Suppressor macrophage treated with lipopolysaccharide for 1 hour (primary cell): ENCODE measurements around the gene BAHD1.

ENCODE experiments used
- DNase-seq, 3 donors: peaks; one replicate each; pipeline ENCODE4 v3.0.0-alpha.2; 2020 to 2022

The BAHD1 gene

GRCh38 chr15:40424483-40425115 is 16.2 kb upstream of the BAHD1 start:
- no peak for DNase-seq

DNA sequence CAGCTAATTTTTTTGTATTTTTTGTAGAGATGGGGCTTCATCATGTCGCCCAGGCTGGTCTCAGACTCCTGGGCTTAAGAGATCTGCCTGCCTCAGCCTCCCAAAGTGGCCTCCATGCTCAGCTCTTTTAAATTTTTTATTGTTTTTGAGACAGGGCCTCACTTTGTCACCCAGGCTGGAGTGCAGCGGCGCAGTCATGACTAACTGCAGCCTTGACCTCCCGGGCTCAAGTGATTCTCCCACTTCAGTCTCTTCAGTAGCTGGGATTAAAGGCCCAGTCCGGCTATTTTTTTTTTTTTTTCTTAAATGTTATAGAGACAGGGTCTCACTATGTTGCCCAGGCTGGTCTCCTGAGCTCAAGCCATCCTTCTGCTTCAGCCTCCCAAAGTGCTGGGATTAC is 15.1 kb upstream of the BAHD1 start:
- DNase-seq, result no peak

DNA sequence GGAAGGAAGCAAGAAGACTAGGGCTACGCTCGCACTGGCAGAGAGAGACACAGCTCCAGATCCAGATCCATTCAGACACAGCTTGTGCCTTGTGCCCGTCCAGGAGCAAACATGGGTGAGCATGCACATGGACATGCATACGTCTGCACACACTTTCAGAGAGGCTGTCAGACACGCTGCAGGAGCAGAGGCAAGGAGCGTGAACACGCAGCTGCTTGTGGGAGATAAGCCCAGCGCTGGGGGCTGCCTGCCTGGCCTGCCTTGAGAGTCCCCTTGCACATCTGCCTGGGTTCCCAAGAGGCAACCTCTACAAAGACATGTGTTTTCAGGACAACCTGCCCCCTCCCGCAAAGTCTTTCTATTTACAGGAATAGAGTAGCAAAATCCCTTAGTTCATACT is 13.6 kb upstream of the BAHD1 start:
- no peak for DNase-seq

DNA sequence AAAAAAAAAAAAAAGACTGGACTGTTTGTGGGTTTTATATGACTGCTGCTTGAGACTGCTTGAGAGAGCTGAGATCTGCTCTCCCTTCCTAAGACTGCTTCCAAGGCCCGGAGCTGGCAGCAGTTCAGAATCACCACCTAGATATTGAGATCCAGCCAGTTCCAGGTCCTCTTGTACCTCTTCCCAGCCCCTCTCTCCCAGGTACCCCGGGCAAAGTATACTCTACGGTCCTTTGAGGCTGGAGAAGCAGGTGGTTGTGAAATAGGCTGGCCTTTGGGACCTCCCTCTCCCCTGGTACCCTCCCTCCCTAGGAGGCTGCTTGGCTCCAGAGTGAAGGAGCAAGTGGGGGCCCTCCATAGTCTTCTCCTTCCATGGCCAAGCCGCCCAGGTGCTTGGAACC is 12.6 kb upstream of the BAHD1 start:
- no peak for DNase-seq

DNA sequence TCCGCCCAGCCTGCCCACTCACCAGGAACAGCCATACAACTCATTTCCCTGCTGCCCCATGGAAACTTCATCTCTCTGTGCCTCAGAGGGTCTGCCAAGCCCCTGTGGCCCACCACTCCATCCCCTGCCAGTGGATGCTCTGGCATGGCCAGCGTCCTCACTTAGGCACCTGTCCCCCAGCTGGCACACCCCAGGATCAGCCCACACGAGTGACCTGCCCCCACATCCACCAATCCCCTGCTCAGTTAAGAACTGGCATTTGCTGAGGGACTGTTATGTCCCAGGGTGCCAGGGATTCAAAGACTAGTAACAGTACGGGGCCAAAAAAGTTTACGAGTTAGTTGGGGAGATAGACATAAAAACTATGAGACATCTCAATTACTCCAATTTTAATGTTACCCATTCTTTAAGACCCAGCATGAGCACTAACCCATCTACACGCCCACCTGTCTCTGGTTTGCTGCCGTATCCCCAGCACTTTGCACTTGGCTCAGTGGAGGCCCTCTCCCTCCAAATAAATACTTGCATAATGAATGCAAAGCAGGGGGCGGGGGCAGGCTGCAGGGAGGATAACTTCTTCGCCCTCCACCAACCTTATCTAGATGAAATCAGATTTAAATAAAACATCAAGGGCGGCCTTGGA is 11.6 kb upstream of the BAHD1 start:
- DNase-seq, result no peak

DNA sequence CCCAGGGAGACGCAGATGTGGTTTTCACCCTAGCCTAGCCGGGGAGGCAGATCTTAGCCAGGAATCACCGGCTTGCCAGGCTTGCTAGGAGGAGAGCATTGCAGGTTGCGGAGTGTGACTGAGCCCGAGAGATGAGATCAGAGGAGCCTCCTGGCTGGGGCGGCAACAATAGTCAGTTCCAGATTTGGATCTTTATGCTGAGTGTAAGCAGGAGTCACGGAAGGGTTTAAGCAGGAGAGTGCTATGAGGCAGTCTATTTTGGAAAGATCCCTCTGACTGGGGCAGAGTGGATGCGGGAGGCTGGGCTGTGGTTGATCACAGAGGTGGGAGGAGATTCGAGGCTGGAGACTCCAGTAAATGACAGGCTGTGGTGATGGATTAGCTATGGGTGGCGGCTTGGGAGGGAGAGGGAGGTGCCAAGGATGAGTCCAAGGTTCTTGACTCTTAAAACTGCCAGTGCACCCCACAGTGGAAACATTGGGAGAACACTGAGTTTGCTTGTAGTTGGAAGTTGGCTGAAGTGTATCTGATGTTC is 10.4 kb upstream of the BAHD1 start:
- DNase-seq, result no peak

DNA sequence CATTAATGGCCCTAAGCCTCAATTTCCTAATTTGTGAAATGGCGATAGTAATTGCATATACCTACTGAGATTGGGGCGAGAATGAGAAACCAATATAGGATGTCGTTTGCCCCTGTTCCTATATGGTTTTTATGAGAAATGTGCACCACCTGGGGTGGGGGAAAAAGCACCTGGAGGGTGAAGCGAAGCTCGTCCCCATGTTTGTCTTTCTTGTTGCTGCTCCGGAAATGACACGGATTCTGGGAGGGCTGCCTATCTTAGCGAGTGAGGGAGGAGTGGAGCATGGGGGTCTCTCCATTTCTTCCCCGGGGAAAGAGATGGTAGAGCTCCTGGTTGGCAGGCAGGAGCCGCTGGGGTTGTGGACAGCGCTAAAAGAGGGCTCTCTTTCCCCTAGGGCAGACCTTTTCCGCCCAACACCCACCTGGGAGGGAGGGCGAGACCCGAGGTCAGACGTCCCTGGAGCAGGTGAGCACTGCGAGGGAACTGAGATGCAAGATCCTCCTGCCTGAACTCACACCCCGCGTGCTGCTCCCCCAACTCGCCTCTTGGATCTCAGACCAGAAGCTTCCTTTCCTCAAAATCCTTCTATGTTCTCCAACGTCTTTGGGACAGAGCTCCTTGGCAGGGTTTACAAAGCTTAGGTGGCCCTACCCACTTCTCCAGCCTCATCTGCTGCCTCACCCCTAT is 5.6 kb upstream of the BAHD1 start:
- DNase-seq, result no peak

- DNase-seq, result no peak
These were observed 5.1 kb upstream of the BAHD1 start for GRCh38 chr15:40435710-40436089.

DNA sequence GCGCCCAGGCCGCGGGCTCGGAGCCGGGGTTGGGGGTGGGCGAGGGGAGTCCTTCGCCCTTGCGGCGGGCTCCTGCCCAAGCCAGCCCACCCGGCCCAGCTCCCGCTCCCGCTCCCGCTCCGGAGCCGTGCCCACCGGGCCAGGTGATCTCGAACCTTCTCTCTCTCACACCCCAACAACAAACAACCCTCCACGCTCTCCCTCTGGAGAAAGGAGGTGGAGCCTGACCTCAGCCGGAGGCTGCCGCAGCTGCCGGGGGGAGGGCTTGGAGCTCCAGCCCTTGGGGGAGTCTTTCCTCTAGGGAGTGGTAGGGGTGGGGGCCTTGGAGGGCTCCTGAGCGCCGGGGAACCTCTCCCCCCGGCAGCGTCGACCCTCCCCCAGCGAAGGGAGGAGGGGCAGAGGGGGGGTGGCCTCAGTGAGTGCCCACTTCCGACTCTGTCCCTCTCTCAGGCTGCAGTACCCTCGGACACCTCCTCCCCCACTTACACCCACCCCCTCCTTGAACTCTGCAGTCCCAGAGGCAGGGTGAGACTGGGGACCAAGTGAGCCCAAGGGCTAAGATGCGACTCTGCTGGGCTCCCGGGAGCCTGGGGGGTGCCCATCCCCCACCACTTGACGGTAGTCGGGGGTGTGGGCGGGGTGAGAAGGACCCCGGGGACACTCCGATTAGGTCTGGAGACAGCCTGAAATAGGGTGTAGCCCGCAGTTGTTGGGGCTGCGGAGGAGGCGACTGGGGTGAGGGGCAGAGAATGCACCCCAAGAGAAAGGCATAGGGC is 4.4 kb upstream of the BAHD1 start:
- no peak for DNase-seq

DNA sequence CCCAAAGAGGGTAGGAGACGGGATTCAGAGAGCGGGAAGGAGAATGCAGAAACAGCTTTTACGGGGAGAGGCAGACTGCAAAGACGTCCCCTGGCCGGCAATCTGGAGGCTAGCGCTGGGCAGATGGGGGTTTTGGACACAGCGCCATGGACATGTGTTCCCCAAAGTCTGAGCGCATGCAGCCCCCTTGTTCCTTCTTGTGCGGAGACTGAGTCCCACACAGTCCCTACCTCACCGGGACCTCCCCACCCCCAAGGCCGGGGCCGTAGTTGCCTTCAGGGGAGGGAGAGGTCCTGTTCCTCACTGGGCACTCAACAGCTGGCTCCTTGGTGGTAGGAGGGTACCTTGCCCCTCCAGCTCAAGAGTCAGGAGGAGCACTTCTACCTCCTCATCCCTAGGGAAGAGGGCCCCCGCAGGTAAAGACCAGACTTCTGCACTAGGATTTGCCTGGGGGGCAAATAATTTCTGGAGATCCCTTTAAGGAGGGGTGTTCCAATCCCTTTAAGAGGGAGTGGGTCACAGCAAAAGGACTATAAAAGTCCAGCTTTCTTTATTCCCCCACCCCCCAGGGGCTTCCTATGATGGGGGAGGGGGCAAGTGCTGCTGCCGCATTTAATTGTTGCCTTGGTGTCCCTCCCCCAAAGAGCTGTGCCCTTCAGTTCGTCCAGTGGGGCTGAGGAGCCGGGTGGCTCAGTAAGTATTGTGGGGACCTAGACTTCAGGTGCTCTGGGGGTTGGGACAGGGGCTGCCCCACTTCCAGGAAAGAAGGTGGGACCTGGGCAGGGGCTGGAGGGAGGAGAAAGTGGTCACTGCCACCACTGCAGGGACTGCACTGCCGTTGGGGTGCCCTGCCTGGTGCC is 3.6 kb upstream of the BAHD1 start:
- peak in 1 of 3 donors; percentile 39 for DNase-seq

- DNase-seq, result no peak
These were observed 2.7 kb upstream of the BAHD1 start for GRCh38 chr15:40437752-40438687.

DNA sequence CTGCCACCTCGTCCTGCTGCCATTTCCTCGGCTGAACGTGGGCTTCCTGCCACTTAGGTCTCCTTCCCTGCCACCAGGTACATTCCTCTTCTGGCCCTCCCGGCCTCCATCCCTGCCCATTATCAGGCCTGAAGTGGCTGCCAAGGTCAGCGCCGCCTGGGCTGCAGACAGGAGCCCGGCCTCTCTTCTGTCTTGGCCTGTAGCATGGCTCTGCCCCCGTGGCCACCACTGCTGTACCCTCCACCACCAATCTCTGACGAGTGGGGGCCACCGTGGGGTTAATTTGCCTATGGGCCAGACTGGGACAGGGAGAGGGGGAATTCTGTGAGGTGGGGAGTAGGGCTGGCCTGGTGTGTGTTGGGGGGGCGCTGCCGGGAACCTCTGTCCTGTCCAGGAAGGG is 2.0 kb upstream of the BAHD1 start:
- DNase-seq, result no peak

DNA sequence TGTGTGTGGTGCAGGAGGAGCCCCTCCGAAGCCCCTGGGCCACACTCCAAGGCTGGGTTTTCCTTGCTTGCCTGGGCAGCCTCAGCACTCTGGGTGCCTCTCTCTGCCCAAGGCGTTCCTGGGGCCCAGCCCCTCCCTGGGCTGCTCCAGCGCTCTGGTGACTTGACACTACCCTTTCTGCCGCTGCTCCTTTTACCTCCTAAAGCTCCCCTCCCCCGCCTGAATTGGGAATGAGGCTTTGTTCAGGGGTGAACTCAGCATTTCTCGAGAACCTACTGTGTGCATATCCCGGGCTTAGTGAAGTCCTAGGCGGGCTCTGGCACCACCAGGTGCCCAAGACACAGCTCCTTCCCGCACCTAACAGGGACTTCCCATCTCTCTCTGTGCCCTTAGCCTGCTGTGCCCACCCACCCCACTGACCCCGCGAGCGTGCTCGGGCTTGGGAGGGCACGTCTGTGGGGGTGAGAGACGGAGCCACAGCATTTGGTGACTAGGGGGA is 1.2 kb upstream of the BAHD1 start:
- no peak for DNase-seq

DNA sequence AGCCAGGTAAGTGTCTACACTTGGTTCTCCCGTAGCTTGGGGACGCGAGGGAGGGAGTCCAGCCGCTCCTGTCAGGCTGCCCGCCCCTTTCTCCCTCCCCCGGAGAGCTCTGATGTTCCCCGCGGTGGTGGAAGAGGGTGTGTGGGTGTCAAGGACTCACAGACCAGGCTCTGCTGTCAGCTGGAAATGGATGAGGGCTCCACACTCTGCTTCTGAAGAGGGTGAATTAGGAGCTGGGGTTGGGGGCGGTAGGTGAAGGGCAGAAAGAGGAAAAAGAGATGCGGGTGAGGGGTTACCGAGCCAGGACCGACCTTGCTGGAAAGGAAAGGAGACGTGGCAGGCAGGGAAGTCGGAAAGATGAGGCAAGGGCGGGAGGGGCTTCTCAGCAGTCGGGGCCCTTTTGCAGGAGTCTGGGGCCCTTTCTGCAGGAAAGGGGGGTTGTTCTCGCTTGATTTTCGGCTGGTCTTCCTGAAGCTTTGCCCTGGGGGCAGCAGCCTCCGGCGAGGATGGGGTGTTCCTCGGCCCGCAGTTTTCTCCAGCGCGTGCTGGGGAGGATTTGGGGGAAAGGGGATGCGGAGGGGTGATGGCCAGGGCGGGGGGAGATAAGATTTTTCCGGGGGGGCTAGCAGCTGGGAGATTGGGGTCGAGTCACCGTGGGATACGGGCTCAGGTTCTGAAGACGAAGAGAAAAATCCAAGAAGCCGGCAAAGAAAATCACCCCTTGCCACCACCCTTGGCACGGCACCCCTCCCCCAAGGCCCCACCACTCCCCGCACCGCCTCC is 602 bp upstream of the BAHD1 start:
- DNase-seq, result peak; percentile 77 to 86 (median 80)

DNA sequence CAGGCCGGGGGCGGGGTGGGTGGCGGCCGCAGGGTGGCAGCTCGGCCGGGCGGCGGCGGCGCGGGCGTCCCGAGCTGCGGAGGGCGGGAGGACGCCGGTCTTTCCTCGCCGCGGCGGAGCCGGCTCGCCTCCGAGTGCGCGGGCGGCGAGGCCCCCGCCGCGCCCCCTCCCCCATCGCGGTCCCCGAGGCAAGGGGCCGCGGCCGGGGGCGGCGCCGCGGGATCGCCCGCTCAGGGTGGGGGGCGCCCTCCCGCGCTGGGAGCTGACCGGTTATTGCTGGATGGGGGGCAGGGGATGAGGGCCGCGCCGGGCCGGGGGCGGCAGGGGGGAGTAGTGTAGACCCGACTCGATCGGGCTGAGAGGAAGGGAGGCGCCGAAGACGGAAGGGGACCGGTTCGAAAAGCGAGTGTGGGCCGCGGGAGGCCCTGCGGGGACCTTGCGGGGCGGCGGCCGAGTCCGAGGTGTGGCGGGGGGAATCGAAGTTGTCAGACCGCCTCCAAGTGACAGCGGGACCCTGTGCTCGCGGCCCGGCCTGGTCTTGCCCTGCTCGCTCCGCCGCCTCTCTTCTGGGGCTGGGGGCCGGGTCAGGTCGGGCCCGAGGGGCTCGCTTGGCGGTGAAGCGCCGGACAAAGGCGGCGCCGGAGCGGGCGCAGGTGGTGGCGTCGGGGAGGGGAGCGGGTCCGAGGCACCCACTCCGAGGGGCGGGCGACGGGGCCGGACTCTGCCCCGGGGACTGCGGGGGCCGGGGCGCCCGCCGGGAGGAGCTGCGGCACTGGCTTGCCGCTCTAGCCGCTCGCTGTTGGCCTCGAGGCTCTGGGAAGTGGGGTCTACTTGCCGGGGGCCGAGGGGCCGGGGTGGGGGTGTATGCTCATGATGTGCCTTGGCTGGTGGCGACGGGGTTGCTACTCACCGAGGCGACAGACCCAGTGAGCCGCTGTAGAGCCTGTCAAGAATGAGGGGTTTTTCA is 1.1 kb downstream of the BAHD1 start:
- DNase-seq, result peak in 1 of 3 donors; percentile 61

DNA sequence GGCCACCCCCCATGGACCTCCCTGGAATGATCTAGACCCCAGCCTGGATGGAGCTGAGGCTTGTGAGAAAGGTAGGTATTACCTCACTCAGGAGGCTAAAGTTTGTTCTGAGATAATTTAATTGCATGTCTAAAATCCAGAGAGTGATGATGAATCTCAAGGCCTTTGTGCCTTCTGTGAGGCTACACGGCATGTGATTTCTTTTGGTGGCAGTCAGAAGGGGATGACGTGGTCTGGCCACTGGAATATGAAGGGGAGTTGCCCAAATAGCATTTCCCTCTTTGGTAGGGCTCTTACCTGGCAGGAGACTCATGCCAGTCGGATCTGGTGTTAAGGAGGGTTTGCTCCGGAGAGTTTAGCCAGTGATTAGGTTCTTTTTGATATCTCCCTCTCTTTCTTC is 2.5 kb downstream of the BAHD1 start:
- DNase-seq, result no peak

GRCh38 chr15:40443846-40444245 is 3.1 kb downstream of the BAHD1 start:
- no peak for DNase-seq

DNA sequence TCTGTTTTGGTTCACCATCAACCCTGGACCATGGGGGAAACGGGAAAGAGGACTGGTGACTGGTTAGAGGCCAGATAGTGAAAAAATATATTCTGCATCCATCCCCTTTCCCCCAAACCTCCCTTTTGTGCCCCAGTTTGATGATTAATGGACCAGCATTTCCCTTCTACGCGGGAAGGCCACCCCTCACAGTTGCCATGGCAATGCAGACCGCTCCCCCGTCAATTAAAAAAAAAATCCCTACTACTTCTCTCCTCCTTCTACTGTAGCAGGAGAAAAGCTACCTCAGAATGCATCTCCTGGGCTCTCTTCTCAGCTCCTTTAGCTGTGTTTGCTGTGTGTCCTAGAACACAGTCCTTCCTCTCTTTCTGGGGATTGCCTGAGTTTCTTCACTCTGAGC is 4.0 kb downstream of the BAHD1 start:
- no peak for DNase-seq

GRCh38 chr15:40445421-40445922 is 4.7 kb downstream of the BAHD1 start:
- DNase-seq, result no peak
